AG04449 (cell line): Measurements from ENCODE around the gene ANO2.

Experiments
- CTCF ChIA-PET: fragments of 350-600 bp; formaldehyde crosslinking; extraction: SDS; loops from one replicate; lab custom pipeline; 2021; ENCODE audit warnings: antibody characterized with exemption; lab: Yijun Ruan, JAX
- POLR2A ChIA-PET: fragments of 400-600, 350-600 bp; formaldehyde crosslinking; extraction: SDS; loops from one replicate; lab custom pipeline; 2020; ENCODE audit warnings: antibody characterized with exemption, inconsistent platforms; lab: Yijun Ruan, JAX
- DNase-seq: peaks from one replicate; pipeline ENCODE4 v3.0.0-alpha.2; 2010; ENCODE audit warnings: low read depth, low spot score
- H3K4me3 ChIP-seq: 2 replicates; pipeline ENCODE4 v1.5.1; 2011; ENCODE audit warnings: low read depth, mild to moderate bottlenecking, control low read depth, low read length
- CTCF ChIP-seq: IDR thresholded peaks from one replicate; pipeline ENCODE4 v1.5.1; 2011; ENCODE audit warnings: mild to moderate bottlenecking, moderate library complexity, low read length, control low read depth, inconsistent platforms; ENCODE audit not compliant: insufficient read depth; ENCODE audit errors: missing control alignments

ANO2 gene

DNA sequence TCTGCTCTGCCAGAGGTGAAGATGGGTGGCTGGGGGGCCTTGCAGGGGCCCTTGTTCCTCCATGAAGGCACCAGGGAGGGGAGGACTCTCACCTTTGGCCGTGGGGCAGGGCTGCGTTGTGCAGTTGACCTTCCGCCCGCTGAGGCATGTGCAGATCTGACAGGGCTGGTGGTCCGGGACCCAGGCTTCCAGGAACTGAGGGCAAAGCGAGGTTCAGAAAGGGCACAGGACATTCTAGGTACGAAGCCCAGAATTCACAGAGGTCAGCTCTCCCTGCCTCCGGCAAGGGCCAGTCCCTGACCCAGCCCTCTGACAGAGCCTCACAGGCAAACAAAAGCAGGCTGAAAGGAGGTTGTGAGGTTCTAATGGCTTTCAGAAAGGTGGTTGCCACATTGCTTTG is 40.4 kb upstream of the ANO2 start:
- POLR2A ChIA-PET = no interaction called here
- CTCF ChIA-PET = interaction anchor here (8.4 kb wide), 1 partner anchor 54 kb away, joined by 57 read pairs; no protein-coding TSS in a partner anchor
- no peak overlapping the region for H3K4me3 ChIP-seq
- no peak for TF ChIP-seq CTCF
- no peak for DNase-seq

DNA sequence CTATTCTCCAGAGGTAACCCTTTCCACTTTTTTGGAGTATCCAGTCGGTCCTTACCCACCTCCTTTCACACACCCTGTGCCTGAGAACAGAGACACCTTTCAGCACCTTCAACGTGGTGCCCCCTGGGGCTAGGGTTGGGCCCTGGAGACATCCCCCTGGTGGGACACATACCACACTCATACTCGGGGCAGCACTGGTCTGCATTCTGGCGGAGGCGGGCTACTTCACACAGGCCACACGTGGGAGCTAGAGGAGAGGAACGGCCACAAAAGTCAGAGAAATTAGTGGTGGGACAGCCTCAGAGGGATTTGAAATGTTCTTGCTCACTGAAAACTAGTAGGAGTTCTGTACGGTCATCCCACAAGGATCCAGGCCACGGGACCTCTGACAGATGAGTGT is 39.8 kb upstream of the ANO2 start:
- ChIA-PET POLR2A (no interaction called here), CTCF (interaction anchor here (8.4 kb wide), 1 partner anchor 55 kb away, joined by 57 read pairs; no protein-coding TSS in a partner anchor)
- no peak for TF ChIP-seq CTCF
- no peak overlapping the region for H3K4me3 ChIP-seq
- DNase-seq = no peak

DNA sequence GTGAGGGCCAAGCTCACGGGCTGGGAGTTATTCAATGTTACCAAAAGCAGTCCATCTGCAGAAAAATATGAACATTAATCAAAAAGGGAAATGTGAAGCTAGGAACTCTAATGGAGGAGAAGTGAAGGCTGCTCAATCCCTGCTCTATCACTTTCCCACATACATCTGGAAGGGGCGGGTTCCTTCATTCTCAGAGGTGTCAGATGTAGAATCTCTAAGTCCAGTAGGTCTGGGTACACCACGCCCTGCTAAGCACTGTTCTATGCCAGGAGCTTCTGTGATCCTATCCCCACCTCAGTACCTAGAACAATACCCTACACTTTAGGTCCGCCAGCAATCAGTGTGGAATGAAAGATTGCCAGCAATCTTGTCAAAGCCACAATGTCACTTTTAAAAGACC is 37.0 kb upstream of the ANO2 start:
- no peak for TF ChIP-seq CTCF
- no peak overlapping the region for H3K4me3 ChIP-seq
- POLR2A ChIA-PET = no interaction called here
- no peak for DNase-seq
- CTCF ChIA-PET = interaction anchor here (1.0 to 8.4 kb wide), 4 partner anchors 8 to 57 kb away, joined by 3 to 57 read pairs (median 27); no protein-coding TSS in a partner anchor

DNA sequence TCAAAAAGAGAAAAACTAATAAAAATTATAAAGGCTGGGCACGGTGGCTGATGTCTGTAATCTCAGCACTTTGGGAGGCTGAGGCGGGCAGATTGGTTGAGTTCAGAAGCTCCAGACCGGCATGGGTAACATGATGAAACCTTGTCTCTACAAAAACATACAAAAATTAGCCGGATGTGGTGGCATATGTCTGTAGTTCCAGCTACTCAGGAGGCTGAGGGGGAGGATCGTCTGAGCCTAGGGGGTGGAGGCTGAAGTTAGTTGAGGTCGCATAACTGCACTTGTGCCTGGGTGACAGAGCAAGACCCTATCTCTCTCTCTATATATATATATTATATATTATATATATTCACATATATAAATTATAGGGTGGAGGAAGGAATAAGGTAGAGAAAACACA is 32.5 kb upstream of the ANO2 start:
- no peak for DNase-seq
- ChIA-PET CTCF (interaction anchor here (0.8 to 8.4 kb wide), 6 partner anchors 11 to 62 kb away, joined by 3 to 57 read pairs (median 5); no protein-coding TSS in a partner anchor), POLR2A (no interaction called here)
- no peak for TF ChIP-seq CTCF
- H3K4me3 ChIP-seq = no peak overlapping the region

- ChIA-PET POLR2A (no interaction called here), CTCF (interaction anchor here (0.8 to 2.1 kb wide), 5 partner anchors 10 to 62 kb away, joined by 3 to 18 read pairs (median 5); no protein-coding TSS in a partner anchor)
- TF ChIP-seq CTCF = no peak
- DNase-seq = no peak
- H3K4me3 ChIP-seq = no peak overlapping the region
These were observed 31.7 kb upstream of the ANO2 start for GRCh38 chr12:5976711-5977110.

DNA sequence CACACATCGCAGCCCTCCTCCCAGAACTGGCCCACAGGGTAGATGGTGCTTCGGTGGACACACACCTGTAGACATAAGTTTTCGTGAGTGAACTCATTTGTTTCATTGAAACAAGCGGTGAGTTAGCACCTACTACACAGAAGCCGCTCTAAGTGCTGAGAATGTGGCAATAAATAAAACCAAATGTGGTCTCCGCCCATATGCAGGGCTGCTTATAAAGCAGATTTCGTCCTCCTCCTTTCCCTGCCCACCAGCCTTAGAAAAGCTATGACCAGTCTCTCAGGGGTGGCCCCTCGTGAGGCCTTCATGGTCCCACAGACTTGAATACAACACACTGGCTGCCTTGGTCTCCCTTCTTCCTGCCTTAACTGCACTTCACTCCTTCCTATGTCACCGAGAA is 31.1 kb upstream of the ANO2 start:
- CTCF ChIA-PET = interaction anchor here (1.2 to 2.1 kb wide), 3 partner anchors 12 to 63 kb away, joined by 5 to 18 read pairs (median 6); no protein-coding TSS in a partner anchor
- TF ChIP-seq CTCF = no peak
- DNase-seq = no peak
- POLR2A ChIA-PET = interaction anchor here (0.6 kb wide), 1 partner anchor 16 kb away, joined by 3 read pairs; no protein-coding TSS in a partner anchor
- H3K4me3 ChIP-seq = no peak overlapping the region
